Liver (tissue), 9 donors: ENCODE results near the gene PRKCG. TPM values are rescaled to one million over a fixed set of nuclear protein-coding genes. Genes with fewer than 3 reads are reported as not detected.

Experiments used
- DNase-seq: peaks from one replicate; pipeline ENCODE4 v3.0.0-alpha.2; 2017; ENCODE audit warnings: low spot score
- H3K27ac ChIP-seq, 2 donors: one replicate each; pipeline ENCODE4 v1.7.0; 2013; ENCODE audit warnings: inconsistent platforms in 2 of 2, low read length in 2 of 2, control low read depth in 1 of 2, low read depth in 1 of 2, mild to moderate bottlenecking in 1 of 2
- H3K27me3 ChIP-seq, 4 donors: one replicate each; pipeline versions ENCODE4 v1.6.1 to v1.7.0; 2013; ENCODE audit warnings: low read length in 3 of 4, inconsistent platforms in 1 of 4, mild to moderate bottlenecking in 1 of 4, moderate library complexity in 1 of 4; ENCODE audit not compliant: control insufficient read depth in 4 of 4, insufficient read depth in 4 of 4
- H3K36me3 ChIP-seq, 4 donors: one replicate each; pipeline versions ENCODE4 v1.6.1 to v1.7.0; 2013; ENCODE audit warnings: low read length in 3 of 4, mild to moderate bottlenecking in 3 of 4, low read depth in 1 of 4, moderate library complexity in 1 of 4; ENCODE audit not compliant: control insufficient read depth in 4 of 4, insufficient read depth in 3 of 4
- H3K4me1 ChIP-seq, 4 donors: one replicate each; pipeline versions ENCODE4 v1.6.1 to v1.7.0; 2013; ENCODE audit warnings: low read length in 3 of 4, mild to moderate bottlenecking in 3 of 4, moderate library complexity in 1 of 4; ENCODE audit not compliant: control insufficient read depth in 4 of 4, insufficient read depth in 4 of 4
- H3K4me3 ChIP-seq, 3 donors: one replicate each; pipeline versions ENCODE4 v1.6.1 to v1.7.0; 2013; ENCODE audit warnings: low read length in 3 of 3, control low read depth in 1 of 3, low read depth in 1 of 3, mild to moderate bottlenecking in 1 of 3
- H3K9ac ChIP-seq, 2 donors: one replicate each; pipeline ENCODE4 v1.7.0; 2013; ENCODE audit warnings: low read length in 2 of 2, mild to moderate bottlenecking in 2 of 2, moderate library complexity in 2 of 2, control low read depth in 1 of 2, low read depth in 1 of 2
- H3K9me3 ChIP-seq, 4 donors: one replicate each; pipeline versions ENCODE4 v1.6.1 to v1.7.0; 2013; ENCODE audit warnings: low read length in 3 of 4; ENCODE audit not compliant: control insufficient read depth in 4 of 4
- ATF3 ChIP-seq: IDR thresholded peaks from 2 replicates; pipeline ENCODE4 v1.6.1; 2016; ENCODE audit warnings: antibody characterized with exemption
- CTCF ChIP-seq: fragments of 150-350 bp; IDR thresholded peaks from 2 replicates; pipeline ENCODE4 v1.5.1; 2017; ENCODE audit warnings: improper control_type of control experiment, low read depth, low read length; ENCODE audit not compliant: missing input control
- EGR1 ChIP-seq, 2 donors: IDR thresholded peaks; 2 replicates each; pipeline ENCODE4 v1.6.1; 2016 to 2018; ENCODE audit warnings: antibody characterized with exemption in 2 of 2, low read depth in 2 of 2
- FOXA1 ChIP-seq: IDR thresholded peaks from 2 replicates; pipeline ENCODE4 v1.6.1; 2016; ENCODE audit warnings: antibody characterized with exemption
- FOXA2 ChIP-seq: IDR thresholded peaks from 2 replicates; pipeline ENCODE4 v1.6.1; 2016; ENCODE audit warnings: antibody characterized with exemption
- GABPA ChIP-seq, 2 donors: IDR thresholded peaks in 1 of 2; conservative IDR thresholded peaks in 1 of 2; 2 replicates each; pipeline ENCODE4 v1.6.1; 2016; ENCODE audit warnings: antibody characterized with exemption in 2 of 2, mild to moderate bottlenecking in 1 of 2, moderate library complexity in 1 of 2
- HNF4A ChIP-seq, 2 donors: conservative IDR thresholded peaks; 2 replicates each; pipeline ENCODE4 v1.6.1; 2016; ENCODE audit warnings: antibody characterized with exemption in 2 of 2, mild to moderate bottlenecking in 2 of 2
- HNF4G ChIP-seq: IDR thresholded peaks from 2 replicates; pipeline ENCODE4 v1.6.1; 2016; ENCODE audit warnings: antibody characterized with exemption
- JUND ChIP-seq, 2 donors: IDR thresholded peaks; 2 replicates each; pipeline ENCODE4 v1.6.1; 2016; ENCODE audit warnings: antibody characterized with exemption in 2 of 2
- MAX ChIP-seq: IDR thresholded peaks from 2 replicates; pipeline ENCODE4 v1.6.1; 2016; ENCODE audit warnings: antibody characterized with exemption
- NR2F2 ChIP-seq: IDR thresholded peaks from 2 replicates; pipeline ENCODE4 v1.6.1; 2016; ENCODE audit warnings: antibody characterized with exemption
- RAD21 ChIP-seq, 2 donors: IDR thresholded peaks; 2 replicates each; pipeline ENCODE4 v1.6.1; 2016; ENCODE audit warnings: antibody characterized with exemption in 2 of 2, mild to moderate bottlenecking in 2 of 2
- REST ChIP-seq: IDR thresholded peaks from 2 replicates; pipeline ENCODE4 v1.6.1; 2016; ENCODE audit warnings: antibody characterized with exemption, mild to moderate bottlenecking
- RXRA ChIP-seq, 2 donors: IDR thresholded peaks; 2 replicates each; pipeline ENCODE4 v1.6.1; 2017 to 2018; ENCODE audit warnings: antibody characterized with exemption in 2 of 2, mild to moderate bottlenecking in 1 of 2
- SP1 ChIP-seq: IDR thresholded peaks from 2 replicates; pipeline ENCODE4 v1.6.1; 2018; ENCODE audit warnings: antibody characterized with exemption, mild to moderate bottlenecking
- TAF1 ChIP-seq: conservative IDR thresholded peaks from 2 replicates; pipeline ENCODE4 v1.6.1; 2016; ENCODE audit warnings: antibody characterized with exemption, mild to moderate bottlenecking
- YY1 ChIP-seq: IDR thresholded peaks from 2 replicates; pipeline ENCODE4 v1.6.1; 2016; ENCODE audit warnings: antibody characterized with exemption, mild to moderate bottlenecking
- ZBTB33 ChIP-seq: IDR thresholded peaks from 2 replicates; pipeline ENCODE4 v1.6.1; 2016; ENCODE audit warnings: antibody characterized with exemption
- WGBS: extraction: QIAGEN DNeasy Blood & Tissue Kit; methylation state at CpG from one replicate; pipeline ENCODE4 v1.1.7; 2013; 5-methylcytosine and 5-hydroxymethylcytosine counted together
- polyA plus RNA-seq, 2 donors: library from polyadenylated mRNA; stranded (reverse) in 1 of 2; unstranded in 1 of 2; fragments of 200-250 nt in 1 of 2; fragments of >200 nt in 1 of 2; fragmentation: Nextera tagmentation in 1 of 2; extraction: Ambion mirVana in 1 of 2; gene quantifications; one replicate each; pipeline versions ENCODE4 v1.2.1 to v1.2.3, GENCODE V29; 2013 to 2015
- total RNA-seq, 2 donors: library from RNA; depleted of rRNA; stranded (reverse); fragments of >200 nt; gene quantifications; one replicate each; pipeline ENCODE4 v1.2.3, GENCODE V29; 2014
- donor health status: healthy.
- donor health status: healthy.
- donor health status: healthy.
- donor health status: healthy.
- donor health status: healthy.

PRKCG gene
- total and polyA plus RNA-seq, 4 donors: 0.09 TPM; not detected in 3

- TF ChIP-seq FOXA1 (no peak), SP1 (peak; percentile 46), REST (peak; percentile 54), EGR1 (IDR thresholded peaks at IDR 0.05; ENCODE audit: low read depth in 2 of 2) (no peak), RAD21 (IDR thresholded peaks at IDR 0.05) (no peak), NR2F2 (peak; percentile 70), FOXA2 (no peak), JUND (IDR thresholded peaks at IDR 0.05) (peak in 1 of 2 donors; percentile 24), HNF4G (no peak), ATF3 (no peak), RXRA (IDR thresholded peaks at IDR 0.05) (peak in 1 of 2 donors; percentile 13), YY1 (no peak), TAF1 (peak; percentile 30), MAX (no peak), GABPA (IDR thresholded peaks at IDR 0.05 in 1 of 2, conservative IDR thresholded peaks at IDR 0.05 in 1 of 2) (no peak), ZBTB33 (no peak), CTCF (no peak), HNF4A (conservative IDR thresholded peaks at IDR 0.05) (no peak)
- 15% methylated on average over 37 of the region's 37 CpGs for WGBS
- Histone ChIP-seq H3K27ac (peak within 1 kb of the TSS; percentile 76 to 80), H3K4me3 (peak within 1 kb of the TSS; percentile 44 to 71 (median 44)), H3K36me3 (no peaks in the 10 kb centered on the region), H3K9me3 (no peaks in the 10 kb centered on the region), H3K27me3 (no peaks in the 10 kb centered on the region), H3K4me1 (peaks cover 3 to 21% (median 13%) of the 10 kb centered on the region in 4 donors), H3K9ac (peak within 1 kb of the TSS; percentile 47 to 73)
- DNase-seq: peak; percentile 94
These were observed 14.5 kb upstream of the PRKCG start, which contains the start of gene MYADM for GRCh38 chr19:53867225-53868090. TSS of gene MYADM (plus strand) at chr19:53867883. CDS start at chr19:53873530, 5,647 bp downstream.
